Activated T-cell treated with anti-CD3 and anti-CD28 coated beads for 4 hours (primary cell): ENCODE results near the gene RAB11FIP4.

Experiments used
- DNase-seq: peaks from one replicate; pipeline ENCODE4 v3.0.0-alpha.2; 2020

The RAB11FIP4 gene

DNA sequence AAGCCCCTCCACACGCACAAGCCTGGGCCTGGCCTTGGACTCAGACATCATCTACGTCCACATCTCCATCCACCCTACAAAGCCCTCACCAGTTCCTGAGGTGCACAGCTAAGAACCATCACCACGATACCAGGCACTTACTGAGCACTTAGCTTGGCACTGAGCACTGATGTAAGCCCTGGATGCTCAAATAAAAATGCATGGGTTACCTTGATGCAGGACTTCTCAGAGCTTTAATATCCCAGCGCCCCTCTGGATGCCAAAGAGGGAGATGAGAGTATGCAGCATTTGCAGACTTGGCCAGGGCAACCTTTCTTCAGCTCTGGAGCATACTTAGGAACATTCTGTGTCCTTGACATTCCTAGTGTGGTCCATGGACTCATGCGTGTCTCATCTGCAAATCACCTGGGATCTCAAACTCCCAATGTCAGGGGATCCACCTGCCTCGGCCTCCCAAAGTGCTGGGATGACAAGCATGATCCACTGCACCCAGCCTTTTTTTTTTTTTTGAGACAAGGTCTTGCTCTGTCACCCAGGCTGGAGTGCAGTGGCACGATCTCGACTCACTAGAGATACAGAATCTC lies 69.8 kb downstream of the RAB11FIP4 start:
- no peak for DNase-seq

DNA sequence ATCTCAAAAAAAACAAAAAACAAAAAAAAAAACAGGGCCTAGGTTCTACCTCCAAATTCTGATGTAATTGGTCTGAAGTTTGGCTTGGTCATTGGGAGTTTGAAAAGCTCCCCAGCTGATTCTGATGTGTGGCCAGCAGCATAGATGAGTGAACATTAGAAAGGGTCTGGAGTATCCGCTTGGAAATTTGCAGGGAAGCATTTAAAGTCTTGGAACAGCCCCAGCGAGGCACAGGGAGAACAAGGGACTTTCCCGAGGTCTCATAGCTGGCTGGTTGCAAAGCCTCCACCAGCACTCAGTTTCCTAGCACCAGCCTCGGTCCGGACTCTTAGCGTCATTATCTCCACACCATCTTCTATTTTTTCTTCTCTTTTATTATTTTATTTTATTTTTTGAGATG lies 70.8 kb downstream of the RAB11FIP4 start:
- DNase-seq: no peak

DNA sequence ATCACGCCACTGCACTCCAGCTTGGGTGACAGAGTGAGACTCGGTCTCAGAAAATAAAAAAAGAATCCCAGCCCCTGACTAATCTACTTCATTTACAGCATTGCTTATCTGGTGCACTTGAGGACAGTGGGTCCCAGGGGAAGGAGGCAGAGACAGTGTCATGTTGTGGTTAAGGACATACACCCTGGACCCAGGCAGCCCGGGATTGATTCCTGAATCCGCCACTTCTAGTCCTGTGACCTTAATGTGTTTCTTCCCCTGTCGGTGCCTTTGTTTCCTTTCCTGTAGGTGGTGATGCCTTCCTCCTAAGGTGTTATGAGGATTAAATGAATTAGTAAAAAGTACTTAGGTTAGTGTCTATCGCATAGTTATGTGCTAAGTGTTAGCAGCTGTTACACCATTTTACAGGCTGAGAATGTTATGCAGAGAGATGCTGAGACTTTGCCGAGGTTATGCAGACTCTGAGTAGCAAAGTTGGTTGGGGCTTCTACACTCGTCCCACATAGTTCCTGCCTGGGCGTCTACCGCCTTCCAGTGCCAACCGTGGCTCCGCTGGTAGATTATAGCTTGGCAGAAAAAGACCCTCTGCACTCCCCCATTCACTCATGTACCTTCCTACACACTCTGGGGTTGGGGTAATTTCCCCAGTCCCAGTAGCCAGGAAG lies 74.8 kb downstream of the RAB11FIP4 start:
- DNase-seq: no peak

DNA sequence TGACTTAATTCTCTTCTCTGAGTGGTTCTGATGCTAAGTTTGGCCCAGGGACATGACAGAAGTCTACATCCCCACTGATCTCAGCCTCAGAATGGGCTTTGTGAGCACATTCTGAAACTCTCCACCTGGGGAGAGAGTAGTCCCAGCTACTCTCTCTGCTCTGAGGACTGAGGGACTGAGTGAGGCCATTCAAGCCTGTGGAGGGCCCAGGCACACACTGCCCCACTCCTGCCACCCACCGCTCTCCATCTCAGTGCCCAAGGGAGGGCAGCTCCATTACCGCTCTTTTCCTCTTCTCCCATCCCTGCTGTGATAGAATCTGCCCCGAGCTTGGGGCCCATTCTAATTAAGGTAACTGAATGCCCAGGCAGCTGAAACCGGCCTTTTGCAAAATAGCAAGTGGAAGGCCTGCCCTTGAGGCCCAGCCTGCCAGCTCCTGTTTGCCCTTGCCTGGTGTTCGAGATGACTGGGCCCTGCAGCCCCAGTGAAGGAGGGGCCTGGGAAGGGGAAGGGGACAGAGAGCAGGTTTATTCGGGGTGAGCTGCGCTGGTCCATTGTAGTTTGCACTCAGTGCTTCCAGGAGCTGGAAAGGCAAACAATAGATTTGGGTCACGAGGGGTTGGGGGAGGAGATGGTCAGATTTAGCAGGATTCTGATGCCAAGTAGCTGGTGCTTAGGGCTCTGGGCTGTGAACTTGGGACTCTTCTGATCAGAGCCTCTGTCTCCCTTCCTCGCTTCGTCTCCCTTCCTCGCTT lies 76.2 kb downstream of the RAB11FIP4 start:
- no peak for DNase-seq

DNA sequence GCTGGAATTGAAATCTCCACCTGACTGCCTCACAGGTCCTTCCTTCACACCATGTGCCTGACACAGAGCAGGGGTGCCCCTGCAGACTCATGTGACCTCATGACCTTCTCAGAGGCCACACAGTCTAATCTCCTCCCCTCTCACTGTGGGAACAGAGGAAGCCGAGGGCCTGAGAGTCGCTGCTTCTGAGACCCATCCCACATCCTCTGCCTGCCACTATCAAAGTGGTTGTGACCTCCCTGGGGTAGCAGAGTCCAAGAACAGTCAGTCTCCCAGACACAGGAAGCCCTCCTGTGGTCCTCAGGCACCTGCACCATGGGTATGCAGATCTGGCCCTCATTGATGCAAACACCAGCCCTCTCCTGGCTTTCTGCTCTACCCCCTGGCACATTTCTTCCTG lies 78.5 kb downstream of the RAB11FIP4 start:
- no peak for DNase-seq

DNA sequence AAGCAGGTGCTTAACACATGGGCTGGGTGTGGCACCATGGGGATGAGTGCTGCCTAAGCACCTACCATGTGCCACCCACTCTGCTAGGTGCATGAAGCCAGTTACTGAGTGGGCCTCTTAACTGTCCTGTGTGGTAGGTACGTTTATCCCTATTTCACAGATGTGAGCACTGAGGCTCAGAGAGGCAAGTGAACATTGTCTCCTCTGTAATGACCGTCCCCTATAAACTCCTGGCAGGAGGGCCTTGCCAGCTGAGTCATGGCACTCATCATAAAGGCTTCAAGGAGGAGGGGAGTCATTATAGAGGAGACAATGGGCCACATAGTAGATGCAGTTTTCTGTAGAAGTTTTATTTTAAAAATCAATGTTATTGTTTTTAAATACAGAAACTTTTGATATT lies 79.1 kb downstream of the RAB11FIP4 start:
- DNase-seq: no peak

DNA sequence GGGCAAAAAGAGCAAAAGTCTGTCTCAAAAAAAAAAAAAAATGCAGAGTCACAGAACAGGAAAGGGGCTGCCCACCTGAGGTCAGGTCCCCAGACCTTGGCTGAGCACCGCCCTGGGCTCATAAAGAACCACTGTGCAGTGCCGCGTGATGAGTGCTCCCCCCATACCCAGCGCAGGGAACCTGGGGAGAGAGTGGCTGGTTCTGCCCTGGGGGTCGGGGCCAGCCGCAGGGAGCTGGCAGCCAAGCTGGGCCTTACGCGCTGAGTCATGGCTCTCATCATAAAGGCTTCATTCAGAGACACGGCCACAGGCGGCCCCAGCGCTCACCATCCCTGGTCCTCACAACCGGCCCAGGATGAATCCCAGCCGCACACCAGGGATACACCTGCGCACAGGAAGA lies 80.7 kb downstream of the RAB11FIP4 start:
- no peak for DNase-seq

DNA sequence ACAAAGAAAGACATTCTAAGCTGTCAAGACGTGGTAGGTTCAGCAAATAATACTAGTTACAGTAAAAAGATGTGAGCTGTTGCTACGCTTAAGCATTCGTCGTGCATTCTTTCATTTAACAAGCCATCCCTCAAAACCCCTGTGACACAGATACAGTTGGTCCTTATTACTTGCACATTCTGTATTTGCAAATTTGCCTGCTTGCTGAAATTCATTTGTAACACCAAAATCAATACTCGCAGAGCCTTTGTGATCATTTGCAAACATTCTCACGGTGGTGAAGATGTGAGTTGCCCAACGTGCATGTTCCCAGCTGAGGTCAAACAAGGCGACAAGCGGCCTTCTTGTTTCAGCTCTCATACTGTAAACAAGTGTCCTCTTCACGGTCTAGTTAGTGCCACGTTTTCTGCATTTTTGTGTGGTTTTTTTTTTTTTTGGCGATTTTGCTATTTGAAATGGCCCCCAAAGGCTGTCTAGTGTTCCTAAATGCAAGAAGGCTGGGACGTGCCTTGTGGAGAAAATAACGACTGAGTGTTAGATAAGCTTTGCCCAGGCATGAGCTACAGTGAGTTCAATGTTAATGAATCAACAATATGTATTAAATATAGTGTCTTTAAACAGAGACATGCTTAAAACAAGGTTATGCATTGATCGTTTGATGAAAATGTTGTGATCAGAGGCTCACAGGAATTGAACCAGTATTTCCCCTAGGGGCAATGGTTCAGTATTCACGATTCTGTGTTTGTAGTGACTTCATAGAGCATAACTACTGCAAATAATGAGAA lies 84.1 kb downstream of the RAB11FIP4 start:
- no peak for DNase-seq

DNA sequence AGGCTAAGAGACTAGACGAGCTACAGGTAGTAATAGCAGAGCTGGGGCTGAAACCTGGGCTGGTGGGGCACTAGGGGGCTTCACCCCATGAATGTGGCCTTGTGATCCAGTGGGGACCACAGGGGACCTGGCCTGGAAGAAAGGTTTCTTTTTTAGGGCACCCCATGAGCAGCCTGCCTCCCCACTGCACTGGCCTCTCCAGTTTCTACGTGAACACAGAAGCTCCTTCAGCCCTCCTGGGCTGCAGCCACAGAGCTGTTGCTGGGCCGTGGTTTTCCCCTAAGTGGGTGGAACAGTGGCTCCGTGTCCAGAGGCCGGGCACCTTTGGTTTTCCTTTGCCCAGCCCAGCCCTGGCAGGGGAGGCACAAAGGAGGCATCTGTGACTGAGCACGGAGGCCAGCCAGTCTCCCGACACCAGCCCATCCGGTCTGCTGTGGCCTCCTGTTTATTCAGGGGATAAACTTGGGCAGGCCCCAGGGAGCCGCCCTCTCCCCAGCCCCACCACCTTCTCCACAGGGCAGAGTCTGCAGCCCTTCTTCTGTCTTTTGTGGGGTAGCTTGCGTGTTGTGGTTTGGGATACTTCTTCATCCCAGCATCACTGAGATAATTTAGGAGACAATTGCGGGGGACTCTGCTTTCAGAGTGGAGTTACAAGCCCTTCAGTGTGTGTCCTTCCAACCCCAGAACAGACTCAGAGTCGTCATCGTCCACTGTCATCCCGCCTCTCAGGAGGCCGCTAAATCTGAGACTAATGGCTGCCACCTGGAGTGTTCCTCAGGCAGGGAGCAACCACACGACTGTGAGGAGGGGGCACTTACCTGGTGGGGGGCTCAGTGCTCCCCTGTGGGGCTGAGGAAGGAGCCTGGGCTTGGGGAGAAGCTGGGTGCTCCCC lies 85.3 kb downstream of the RAB11FIP4 start:
- DNase-seq: no peak

DNA sequence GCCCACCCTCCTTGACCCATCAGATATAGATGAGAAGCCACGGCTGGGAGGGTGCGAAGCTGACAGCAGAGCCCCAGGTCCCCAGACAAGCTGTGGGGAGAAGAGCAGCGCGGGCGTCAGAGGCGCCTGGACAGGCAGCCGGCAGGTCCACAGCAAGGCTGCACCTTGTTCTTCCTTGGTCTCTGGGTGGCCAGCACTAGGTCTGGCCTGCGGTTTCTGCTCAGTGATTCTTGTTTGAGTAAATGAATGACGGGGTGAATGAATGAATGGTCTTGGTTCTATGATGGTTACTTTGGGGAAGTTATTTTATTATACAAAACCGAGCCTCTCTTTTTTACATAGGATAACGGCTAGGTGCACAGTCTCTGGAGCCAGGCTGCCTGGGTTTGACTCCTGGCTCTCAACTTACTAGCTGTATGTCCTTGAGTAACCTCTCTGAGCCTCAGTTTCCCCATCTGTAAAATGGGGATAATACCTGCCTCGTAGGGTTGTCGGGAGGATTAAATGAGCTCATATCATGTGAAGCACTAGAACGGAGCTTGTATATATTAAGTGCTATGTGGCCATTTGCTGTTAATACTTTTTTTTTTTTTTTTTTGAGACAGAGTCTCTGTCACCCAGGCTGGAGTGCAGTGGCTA lies 86.1 kb downstream of the RAB11FIP4 start:
- DNase-seq: no peak

DNA sequence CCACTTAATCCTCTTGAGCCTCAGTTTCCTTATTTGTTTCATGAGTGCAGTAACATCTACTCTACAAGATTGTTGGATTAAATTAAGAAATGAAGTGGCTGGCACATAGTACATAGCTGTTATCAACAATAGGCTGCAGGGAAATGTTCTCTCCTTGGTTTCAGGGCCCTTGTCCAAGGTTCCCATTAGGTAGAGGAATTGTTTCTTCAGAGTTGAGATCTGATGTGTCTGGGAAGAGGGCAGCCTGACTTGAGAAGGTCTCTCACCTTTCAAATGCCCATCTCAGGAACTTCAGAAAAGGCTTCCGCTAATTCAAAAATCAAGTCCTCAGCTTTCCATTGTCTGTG lies 87.6 kb downstream of the RAB11FIP4 start:
- no peak for DNase-seq

DNA sequence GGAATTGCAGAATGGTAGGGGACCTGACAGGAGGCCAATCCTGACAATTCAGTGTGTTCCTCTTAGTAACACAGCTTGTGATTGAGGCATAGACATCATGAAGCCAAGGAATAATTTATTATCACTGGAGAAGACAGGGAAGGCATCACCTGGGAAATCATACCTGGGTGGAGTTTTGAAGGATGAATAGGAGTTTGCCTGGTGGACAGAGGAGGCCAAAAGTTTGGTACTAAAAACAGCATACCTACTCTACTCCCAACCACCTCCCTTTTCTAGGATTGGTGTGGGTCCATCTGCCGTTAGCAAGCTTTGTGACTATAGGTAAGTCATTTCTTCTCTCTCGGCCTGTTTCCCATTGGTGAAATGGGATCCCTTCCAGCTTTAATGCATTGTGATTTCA lies 88.0 kb downstream of the RAB11FIP4 start:
- no peak for DNase-seq

DNA sequence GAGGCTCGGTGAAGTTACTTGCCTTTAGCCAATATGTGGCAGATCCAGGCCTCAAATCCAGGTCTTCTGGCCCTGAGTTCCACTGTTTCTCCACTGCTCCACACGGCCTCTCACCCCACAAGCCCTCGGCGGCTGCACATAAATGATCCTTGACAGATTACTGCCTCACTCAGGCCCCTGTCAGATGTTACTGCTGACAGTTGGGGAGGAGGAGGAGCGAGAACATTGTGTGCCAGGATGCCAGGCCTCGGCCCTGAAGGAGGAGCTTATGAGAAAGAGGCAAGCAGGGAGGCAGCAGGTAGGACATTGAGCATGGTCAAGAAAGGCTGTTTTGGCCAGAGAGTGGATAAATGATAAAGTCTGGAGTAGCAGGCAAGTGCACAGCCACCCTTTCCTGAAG lies 88.6 kb downstream of the RAB11FIP4 start:
- DNase-seq: no peak

DNA sequence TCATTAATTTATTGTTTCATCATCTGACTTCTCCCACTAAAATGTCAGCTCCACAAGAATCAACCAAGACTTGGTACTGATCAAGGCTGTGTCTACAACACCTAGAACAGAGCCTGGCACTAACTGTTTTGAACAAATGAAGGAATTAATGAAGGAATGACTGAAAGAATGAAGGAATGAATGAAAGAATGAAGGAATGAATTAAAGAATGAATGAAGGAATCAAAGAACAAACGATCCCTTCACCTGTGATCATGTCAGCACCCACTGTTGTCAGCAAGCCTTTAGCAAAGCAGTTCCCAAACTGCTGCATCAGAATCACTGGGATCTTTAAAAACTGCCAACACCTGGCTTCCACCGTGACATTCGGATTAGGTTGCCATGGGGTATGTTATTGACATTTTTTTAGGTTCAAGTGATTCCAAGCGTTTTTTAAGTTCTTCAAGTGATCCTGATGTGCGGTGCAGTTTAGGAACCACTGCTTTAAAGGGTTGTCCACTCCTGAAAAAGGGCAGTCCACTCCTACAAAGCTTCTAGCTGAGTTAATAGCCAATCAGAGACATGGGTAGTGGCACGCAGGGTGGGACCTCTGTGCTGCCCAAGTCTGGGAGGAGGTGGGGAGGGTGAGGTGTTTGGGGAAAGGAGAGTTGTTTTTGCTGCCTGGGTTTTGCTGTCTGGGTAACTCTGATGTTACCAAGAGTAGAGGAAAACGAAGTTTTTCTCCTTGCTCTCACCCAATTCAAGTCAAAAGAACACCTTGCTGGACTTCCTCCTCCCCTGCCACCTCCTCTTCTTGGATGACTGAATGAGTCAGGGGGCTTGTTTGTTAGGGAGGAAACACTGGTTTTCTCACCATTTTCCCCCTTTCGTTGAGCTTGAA lies 89.7 kb downstream of the RAB11FIP4 start:
- DNase-seq: no peak

DNA sequence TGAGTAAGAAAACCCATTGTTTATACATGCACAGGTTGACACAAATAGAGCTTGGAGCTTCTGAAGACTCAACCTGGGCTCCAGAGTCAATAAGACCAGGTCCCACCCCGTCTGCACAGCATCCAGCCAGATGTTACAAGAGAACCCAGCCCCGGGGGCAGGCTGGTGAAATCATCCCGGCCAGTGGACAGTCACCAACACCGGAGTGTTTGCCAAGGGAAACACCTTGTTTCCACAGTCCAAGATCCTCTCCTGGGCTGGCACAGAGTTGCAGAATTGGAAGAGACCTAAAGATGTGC lies 90.3 kb downstream of the RAB11FIP4 start:
- no peak for DNase-seq

DNA sequence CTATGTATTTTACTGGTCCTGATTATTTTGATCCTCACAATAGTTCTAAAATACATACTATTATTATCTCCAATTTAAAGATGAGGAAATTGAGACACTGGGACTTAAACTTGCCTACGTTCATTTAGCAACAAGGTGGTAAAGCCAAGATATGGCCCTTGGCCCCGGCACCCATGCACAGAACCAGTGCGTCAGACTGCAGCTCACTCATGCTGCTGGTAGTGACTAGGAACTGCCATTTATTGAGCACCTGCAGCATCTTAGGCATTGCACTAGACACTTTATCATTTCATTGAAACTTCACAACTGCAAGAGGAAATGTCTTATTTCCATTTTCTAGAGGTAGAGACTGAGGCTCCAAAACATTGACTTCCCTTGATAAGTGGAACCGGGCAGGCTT lies 93.3 kb downstream of the RAB11FIP4 start:
- no peak for DNase-seq

DNA sequence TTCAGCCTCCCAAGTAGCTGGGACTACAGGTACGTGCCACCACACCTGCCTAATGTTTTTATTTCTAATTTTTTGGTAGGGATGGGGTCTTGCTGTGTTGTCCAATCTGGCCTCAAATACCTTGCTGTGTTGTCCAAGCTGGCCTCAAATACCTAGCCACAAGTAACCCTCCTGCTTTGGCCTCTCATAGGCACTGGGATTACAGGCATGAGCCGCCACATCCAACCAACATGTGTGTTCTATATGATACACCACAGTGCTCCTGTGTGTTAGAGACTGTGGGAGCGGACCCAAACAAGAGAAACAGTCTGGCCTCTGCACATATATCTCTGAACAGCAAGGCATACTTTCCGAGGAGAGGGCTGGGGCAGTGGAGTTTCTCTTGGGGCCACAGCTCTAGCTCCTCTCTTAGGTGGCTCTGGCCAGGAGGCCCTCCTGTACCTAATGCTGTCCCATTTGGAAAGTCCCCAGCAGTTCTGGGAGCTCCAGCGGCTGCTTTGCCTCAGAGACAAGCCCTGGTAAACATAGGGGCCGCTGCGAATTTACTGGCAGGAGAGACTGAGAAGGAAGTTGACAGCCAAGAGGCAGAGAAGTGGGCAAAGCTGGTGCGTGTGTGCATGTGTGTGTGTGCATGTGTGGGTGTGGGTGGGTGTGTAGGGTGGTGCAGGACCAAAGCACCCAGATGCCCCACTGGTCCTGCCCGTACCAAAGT lies 95.0 kb downstream of the RAB11FIP4 start:
- DNase-seq: no peak

DNA sequence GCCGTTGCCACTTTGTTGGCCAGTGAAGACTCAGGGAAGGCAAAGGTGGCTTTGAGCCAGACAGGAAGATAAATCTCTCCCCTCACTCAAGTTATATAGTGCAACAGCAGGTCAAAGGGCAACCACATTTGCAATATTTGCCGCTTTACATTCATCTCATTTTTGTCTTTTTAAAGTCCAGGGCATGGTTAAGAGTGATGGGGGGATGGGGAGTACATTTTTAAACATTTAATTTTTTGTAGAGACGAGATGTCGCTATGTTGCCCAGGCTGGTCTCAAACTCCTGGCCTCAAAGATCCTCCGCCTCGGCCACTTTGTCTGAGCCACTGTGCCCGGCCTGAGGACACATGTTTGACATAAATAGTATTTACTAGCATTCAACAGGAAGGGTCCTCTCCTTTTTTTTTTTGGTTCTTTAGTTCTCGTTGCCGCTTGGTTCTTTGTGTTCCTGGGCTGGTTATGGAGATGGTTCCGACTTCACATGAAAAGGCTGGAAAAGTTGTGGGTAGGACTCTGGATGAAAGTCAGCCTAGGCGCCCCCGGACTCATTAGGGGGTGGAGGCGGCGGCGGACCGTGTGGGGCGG lies 95.7 kb downstream of the RAB11FIP4 start:
- DNase-seq: no peak

DNA sequence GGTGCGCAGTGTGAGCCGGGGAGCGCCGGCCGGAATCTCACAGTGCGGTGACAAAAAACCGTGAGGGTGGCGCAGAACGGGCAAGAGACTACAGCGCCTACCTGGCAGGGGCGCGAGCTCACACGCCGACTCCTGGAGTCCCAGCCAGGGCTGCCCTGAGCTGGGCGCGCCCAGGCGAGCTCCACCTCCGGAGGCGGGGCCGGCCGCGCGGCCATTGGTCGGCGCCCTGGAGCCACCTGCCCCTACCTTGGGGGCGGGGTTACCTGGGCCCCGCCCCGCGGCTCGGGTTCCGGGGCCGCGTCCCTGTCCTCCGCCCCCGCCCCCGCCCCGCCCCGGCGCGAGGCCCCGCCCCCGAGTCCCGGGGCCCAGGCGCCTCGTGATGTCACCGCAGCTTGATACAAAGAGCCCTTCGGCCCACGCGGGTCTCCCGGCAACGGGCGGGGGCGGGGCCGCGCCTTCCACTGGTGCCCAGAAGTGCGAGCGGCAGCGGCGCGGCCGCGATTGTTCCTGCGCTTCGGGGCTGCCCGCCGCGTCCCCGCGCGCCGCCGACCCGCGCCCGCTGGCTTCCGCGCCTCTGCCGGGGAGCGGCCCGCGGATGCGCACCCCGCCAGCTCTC lies 96.3 kb downstream of the RAB11FIP4 start:
- peak; percentile 97 for DNase-seq
